Hematopoietic multipotent progenitor cell treated with erythropoietin and hydrocortisone succinate and interleukin-3 and kit ligand, for 17 days (in vitro differentiated cells): ENCODE measurements around the gene BAHCC1.

Experiments
- DNase-seq: peaks from one replicate; pipeline ENCODE4 v3.0.0-alpha.2; 2015; ENCODE audit warnings: low spot score

The BAHCC1 gene

DNA sequence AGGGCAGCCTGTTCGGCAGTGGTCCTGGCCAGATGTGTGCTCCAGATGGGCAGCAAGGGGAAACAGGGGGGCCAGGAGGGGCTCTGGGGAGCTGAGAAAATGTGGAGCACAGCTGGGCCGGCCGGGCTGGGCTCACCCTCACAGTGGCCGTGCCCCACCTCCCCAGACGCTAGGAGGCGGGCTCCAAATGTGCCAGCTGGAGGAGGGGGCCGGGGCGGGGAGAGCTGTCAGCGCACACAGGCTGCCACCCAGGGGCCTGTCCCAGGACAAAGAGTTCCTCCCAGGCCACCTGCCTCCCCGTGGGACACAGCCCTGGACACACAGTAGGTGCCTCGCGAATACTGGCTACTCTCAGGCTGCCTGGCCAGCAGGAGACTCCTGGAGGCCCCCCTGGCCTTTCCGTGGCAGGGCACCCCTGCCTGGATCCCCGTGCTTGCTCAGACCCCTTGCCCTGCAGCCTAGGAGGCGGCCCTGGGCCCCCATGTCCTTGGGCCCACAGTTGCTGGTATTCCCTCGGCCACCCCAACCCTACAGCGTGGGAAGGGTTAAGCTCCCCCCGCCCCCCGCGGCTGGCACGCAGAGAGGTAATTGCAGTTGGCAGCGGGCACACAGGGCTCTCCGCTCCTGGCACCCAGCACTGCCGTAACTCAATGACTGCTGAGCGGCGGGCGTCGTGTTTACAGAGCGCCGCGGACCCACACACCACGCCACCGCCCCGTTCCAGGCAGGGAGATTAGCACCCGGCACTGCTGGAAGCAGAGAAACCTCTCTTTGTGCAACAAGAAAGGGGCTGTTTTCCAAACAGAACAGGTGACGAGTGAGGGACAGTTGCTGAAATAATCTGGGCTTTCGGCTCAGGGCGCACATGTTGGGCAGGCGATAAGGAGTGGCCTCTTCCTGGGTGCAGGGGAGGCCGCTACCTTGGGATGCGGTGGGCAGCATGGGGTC lies 32.2 kb downstream of the BAHCC1 start:
- no peak for DNase-seq

DNA sequence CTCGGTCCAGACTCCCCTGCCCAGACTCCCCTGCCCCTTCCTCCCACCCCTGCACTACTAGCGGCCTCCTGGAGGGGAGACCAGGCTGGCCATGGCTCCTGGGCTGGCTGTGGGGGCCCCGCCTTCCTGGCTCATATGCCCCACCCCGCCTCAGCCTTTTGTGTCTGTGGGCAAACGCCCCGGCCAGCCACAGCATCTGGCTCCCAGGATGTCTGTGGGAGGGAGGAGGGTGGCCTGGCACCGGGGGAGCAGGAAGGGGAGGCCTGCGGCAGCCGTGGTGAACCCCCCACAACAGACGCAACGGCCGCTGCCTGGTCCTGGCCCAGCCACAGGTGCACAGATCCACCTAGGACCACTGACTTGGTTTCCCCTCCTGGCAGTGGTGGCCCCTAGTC lies 32.9 kb downstream of the BAHCC1 start:
- no peak for DNase-seq

DNA sequence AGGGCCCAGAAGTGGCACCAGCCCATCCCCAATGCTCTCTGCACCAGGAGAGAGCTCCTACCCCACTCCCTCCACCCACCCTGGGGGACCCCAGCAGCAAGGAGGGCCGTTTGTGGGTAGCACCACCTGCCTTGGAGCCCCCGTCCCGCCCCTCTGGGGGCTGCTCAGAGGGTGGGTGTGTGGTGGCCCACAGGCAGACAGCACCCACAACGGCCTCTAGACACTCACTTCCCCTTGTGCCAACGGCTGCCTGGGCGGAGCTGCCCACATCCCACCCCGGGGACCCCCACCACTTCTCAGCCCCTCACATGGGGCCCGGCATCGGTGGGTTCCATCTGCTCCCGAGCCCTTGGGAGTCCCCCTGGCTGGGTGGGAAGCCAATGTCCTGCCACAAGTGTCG lies 33.3 kb downstream of the BAHCC1 start:
- DNase-seq, result no peak

DNA sequence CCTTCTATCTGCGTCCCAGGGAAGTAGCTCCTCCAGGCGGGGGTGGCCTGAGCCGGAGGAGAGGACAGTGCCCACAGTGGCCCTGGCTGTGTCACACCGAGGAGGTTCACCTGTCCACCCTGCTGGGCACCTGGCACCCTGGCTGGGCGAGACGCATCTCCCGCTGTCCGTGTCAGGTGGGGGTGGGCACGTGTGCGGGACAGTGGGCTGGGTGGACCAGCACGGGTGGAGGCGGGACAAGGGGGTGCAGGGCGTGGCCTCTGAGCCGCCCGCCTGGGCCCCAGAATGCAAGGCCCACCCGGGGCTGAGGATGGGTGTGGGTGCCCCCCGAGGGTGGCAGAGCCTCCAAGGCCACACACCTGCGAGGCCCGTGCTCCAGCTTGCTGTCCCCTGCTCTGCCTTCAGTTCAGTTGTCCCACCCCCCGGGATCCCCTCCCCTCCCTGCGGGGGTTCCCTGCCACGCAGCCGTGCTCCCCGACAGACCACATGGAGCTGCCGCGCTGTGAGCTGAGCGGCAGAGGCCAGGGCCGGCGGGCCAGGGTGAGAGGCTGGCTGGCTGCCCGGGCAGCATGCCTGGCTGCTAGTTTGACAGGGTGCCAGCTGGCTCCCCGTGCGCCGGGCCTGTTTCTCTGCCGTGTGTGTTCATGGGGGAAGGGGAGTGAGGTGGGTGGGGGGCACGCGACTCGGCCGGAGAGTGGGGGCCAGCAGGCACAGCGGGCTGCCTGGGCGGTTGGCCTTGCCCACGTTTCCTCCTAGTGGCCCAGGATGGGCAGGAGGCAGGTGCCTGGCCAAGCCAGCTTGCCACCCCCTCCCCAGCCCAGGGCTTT lies 33.9 kb downstream of the BAHCC1 start:
- no peak for DNase-seq

DNA sequence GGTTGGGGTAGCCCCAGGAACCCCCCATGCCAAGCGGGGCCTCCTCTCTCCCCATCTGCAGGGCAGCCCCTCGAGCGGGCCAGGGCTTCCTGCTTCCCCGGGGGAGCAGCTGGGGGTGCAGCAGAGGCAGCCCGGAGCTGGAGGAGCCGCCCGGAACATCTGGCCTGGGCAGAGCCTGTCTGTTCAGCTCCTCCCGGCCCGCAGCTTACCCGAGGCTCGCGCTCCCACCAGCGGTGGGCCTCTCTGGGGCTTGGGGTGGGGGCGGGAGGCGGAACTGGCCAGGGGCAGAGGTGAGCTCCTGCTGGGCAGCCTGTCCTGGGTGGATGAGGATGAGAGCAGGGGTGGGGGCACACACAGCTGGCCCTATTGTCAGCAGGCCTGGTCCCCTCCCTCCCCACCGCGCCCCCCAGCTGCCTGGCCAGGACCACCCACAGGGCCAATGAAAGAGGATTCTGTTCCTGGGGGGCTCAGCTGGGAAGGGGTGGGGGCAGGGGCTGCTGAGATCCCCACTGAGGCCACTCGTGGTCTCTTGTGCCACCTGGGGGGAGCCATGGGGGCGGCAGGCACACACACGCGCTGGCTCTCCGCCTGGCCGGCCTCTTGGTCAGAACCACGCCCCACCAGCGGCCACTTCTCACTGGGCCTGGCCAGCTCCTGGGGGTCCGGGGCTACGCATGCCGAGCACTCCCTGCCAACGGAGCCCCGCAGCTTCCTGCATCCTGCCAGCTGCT lies 34.7 kb downstream of the BAHCC1 start:
- DNase-seq, result no peak

DNA sequence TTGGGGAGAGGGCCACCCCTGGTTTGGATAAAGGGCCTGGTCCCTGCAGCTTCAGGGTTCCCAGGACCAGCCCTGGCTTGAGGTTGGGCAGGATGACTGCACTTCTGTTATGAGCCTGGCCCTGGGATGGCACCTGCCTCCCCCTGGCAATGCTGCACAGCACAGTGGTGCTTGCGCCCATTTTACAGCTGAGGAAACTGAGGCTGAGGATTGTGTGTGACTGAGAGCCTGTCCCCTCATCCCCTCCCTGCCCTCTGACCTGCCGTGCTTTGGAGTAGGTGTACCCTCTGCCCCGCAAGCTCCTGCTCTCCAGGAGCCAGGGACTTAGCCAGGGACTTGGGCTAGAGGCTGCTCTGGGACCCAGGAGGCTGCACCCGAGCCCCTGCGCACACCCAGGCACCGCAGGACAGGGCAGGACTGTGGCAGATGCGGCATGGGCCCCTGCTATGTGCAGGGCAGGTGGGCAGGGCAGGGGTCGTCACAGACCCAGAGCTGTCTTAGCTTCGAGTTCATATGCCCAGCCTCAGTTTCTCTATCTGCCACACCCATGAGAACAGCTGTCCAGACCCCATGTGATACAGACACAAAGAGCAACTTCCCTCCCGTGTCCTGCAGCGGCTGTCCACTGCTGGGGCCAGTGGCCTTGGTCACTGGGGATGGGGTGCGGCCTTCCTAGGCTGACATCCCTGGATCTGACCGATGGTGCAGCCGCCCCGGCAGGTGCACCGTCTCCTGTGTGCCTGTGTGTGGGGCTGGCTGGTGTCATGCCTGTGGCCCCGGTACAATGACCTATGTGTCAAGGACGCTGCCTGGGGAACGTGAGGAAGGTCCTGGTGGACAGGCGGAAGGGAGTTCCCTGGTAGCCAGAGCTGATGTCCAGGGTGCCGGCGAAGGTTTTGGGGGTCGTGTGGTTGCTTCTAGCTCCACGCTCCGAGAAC lies 36.6 kb downstream of the BAHCC1 start:
- no peak for DNase-seq

DNA sequence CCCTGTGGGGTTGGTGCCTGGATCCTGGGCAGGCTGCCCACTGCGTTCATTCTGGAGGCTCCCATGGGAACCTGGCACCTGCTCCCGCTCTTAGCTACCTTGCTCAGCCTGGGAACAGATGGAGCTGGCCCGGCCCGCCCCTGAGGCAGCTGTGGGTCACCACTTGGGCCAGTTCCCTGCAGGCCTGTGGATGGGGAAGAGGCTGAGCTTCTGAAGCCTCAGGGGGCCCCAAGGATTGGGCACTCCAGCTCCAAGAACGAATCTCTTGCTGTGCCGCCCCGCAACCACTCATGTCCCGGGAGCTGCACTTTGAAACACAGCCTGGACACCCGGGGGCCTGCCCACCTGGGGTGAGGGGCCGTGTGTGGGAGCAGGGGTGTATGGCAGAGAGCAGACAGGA lies 37.7 kb downstream of the BAHCC1 start:
- no peak for DNase-seq

DNA sequence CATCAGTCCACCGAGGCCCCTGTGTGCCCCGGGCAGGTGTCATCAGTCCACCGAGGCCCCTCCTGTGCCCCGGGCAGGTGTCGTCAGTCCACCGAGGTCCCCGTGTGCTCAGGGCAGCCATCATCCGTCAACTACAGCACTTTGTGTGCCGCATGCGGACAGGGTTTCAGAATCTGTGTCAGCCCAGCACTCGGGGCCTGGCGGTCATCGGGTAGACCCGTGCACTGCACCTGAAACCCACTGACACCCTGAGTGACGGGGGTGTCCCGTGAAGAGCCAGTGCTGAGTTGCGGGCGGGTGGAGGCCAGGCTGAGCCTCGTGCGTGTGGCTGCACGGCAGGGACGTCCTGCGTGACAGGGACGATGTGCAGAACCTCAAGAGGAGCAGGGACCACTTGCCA lies 38.4 kb downstream of the BAHCC1 start:
- DNase-seq, result no peak

DNA sequence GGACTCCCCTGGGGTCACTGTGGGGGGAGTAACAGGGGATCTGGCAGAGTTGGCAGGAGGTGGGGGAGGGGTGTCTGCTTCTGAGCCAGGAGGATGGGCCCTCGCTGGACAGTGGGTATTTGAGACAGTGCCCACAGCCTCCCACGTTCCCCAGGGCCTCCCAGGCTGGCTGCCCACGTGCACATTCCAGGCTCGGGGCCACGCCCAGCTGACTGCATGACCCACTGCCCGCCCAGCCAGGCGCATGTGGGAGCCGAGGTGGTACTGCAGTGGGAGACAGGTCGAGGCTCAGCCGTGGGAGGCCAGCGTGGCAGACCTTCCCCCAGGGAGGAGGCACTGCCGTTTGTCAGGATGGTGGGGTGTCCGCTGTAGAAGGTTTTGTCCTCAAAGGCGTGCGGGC lies 38.8 kb downstream of the BAHCC1 start:
- DNase-seq, result no peak

DNA sequence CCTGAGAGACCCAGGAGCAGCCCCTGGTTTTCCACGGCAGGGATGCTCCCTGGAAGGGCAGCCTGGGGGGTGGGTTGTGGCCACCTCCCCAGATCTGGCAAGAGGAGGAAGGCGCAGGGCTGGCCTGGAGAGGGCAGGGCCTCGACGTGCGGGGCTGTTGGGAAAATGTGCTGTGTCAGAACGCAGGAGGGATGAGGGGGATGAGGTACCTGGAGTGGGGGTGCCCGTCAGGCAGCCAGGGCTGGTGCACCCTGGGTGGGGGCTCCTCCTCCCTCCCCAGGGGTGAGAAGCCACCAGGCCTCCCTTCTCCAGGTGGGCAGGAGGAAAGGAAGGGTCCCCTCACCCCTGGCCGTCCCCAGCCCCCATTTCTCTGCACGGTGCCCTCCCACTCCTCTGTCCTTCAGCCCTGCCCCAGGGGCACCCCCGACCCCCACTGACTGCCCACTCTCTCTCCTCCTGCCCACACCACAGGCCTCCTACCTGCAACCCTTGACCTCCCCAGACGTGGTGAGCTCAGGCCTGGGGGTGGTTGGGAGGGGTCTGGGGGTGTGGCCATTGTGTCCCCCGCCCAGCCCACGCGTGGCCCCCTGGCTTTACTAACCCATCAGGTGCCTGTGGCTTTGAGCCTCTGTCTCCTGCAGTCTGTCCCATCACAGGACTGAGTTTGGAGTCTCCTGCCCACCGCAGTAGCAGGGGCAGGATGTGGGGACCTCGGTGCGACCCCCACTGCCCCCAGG lies 39.6 kb downstream of the BAHCC1 start:
- DNase-seq, result no peak

DNA sequence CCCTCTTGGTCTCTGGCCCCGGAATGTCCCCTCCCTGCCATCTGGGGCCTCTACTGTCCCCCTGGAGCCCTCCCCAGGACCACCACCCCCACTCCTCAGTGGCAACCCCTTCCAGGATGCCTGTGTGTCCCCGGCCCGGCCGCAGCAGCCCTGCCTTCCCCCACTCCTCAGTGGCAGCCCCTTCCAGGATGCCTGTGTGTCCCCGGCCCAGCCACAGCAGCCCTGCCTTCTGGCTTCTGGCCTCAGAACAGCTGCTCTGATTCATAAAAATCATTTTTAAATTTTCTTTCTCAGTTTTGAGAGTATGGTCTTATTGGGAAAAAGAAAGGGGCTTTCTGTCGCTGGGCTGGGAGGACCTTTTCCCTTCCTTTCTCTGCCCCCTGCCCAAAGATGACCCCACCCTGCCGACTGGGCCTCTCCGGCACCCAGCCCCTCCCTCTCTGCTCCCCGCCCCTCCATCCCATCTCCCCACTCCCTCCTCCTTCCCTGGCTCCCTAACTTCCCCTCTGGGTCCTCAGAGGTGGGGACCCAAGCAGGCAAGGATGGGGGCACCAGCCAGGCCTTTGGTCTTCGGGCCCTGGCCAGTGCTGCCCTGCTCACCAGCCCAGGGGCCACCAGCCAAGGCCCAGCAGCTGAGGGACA lies 40.5 kb downstream of the BAHCC1 start:
- no peak for DNase-seq

DNA sequence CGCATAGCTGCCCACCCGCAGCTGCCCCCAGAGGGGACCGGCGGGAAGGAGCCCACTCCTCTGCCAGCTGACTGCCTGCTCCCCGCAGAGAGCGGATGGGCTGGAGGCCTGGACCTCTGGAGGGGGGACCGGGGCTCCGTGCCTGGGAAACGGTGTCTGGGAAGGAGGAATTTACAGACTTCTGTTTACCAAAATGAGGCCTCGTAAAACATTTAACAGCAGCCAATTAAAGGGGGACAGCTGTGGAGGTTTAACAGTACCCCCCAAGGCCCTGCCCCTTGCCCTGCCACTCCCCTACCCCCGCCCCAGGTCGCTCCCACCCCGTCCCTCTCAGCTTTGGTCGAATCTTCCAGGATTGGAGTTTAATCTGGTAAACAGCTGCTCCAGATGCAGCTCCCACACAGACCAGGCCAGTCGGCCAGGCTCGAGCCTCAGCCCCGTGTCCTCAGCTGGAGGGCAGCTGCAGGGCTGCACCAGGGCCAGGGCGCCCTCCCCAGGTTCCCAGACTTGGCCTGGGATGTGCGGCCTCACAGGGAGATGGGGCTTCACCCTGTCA lies 41.1 kb downstream of the BAHCC1 start:
- DNase-seq, result no peak

DNA sequence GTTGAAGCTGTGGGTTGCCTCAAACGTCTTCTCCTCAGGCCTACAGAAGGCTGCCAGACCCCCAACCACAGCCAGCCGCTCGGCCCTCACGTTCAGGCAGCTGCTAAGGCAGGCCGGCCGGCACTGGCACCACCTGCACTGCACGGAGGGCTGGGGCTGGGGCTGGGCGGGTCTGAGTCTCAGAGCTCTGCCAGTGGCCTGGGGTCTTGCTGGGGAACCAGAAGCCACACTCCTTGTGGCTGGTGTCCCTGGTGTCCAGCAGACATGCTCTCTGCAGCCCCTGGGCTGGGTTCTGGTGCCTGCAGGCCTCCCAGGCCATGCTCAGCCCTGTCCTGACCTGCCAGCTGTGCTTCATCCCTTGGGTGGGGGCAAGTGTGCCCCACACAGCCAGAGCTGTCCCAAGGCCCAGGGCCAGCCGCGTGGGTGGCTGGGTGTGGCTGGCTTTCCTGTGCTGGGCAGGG lies 42.0 kb downstream of the BAHCC1 start:
- DNase-seq, result no peak

DNA sequence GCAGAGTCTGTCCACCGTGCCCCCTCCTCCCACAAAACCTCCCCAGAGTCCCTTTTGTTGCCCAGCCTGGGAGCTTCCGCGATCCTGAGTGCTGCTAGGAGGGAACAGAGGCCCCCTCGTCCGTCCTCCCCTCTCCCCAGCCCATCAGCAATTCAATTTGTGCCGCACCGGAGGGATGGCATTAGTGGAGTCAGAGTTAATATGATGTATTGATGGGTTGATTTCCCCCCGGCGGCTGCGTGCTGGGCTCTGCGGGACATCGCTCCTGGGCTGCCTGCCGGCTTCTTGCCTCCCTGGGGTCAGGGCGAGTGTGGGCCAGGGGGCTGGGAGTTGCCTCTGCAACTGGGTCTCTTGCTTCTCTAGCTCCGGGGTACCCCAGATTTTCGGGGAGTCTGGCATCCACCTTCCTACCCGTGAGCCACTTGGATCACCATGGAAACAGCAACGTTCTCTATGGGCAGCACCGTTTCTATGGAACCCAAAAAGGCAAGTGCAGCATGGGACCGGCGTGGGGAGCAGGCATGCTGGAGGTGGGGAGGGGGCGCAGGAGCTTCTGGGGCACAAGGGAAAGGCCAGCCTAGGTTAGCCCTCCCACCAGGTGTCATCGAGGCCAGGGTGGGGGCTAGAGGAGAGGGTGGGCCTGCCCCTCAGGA lies 42.9 kb downstream of the BAHCC1 start:
- DNase-seq, result no peak

DNA sequence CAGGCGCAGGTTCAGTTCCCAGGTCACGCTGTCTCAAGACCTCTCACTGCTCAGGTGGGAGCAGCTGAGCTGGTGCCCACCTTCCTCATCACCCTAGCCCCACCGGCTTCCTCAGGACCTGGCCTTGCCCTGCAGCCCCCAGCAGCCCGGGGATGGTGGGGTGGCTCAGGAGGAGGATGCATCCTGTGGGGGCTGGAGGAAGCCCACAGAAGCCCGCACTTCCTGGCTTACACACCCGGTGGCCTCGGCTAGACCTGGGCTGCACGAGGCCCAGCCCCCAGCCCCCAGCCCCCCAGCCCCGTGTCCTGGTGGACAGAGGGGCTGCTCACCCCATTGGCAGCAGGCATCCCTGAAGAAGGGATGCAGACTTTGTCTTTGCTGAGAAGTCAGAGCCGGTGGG lies 43.4 kb downstream of the BAHCC1 start:
- DNase-seq, result no peak

DNA sequence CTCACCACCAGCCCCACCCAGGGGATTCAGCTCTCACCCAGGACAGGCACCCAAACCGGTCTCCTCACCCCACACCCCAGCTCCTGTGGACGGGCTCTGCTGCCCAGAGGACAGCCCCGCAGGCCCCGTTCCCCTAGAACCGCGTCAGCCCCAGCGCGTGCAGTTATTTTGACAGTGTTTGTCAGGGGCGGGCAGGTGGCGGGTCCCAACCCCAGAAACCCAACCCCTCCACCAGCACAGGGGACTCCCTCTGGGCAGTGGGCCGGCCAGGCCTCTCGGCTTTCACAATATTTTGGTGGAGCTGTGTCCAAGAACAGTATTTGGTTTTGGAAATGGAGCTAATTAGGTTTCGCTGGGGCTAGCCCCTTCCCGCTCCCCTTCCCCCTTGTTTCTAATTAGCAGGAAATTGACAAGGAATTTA lies 44.8 kb downstream of the BAHCC1 start:
- no peak for DNase-seq

DNA sequence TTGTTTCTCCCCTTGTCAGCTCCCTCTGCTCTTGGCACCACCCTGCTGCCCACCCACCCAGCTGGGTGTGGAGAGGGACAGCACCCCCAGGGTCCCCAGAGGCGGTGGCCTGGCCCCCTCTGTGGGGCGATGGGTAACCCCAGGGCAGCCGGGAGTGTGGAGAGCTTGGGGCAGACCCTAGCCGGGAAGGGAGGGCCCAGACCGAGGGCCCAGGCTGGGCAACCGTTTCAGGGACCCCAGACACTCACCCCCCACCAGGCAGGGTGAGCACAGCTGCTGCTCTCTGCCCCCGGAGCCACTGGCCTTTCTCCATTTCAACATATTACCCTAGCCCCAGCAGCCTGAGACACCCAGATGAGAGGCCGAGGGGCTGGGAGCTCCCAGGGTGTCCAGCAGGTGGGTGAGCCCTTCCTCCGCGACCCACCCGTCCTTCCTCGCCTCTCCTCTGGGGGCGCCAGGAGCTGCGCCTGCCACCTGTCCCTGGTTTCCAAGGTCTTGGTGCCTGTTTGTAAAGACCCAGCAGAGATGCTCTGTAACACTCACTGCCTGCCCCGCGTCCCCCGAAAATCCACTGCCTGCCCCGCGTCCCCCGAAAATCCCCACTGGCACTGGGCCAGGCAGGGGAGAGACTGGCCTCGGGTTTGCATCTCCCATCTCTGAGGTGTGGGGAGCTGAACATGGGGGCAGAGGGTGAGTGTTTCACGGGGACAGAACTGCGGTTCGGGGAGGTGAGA lies 45.4 kb downstream of the BAHCC1 start:
- no peak for DNase-seq

DNA sequence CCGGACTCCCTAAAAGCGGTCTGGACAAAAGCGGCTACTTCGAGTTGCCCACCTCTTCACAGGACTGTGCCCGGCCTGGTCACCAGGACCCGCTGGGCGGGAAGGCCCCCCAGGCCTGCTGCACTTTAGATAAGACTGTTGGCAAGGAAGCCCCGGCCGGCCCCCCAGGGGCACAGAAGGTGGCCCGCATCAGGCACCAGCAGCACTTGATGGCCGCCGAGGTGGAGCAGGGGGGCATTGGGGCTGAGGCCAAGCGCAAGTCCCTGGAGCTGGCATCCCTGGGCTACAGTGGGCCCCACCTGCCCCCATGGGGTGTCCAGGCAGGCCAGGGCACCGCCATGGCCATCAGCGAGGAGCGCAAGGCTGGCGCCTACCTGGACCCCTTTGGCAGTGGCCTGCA lies 47.5 kb downstream of the BAHCC1 start:
- DNase-seq, result no peak
